ENCODE measurements around the gene CD4.

GRCh38 chr12:6840761-6841515 lies 51.6 kb downstream of the CD4 start, which contains the start of gene GNB3:
- TF ChIP-seq JUND (IDR thresholded peaks at IDR 0.05) (no peak), TAF1 (conservative IDR thresholded peaks at IDR 0.05) (no peak), REST (IDR thresholded peaks at IDR 0.05) (no peak), CTCF (IDR thresholded peaks at IDR 0.05; ENCODE audit: low read depth, low read length, missing input control) (no peak), YY1 (IDR thresholded peaks at IDR 0.05) (no peak), RAD21 (IDR thresholded peaks at IDR 0.05) (no peak), ZBTB33 (IDR thresholded peaks at IDR 0.05) (no peak), EGR1 (IDR thresholded peaks at IDR 0.05; ENCODE audit: low read depth in 2 of 2) (no peak), FOXA1 (IDR thresholded peaks at IDR 0.05) (no peak)
- TF ChIP-seq, protein P1, sequence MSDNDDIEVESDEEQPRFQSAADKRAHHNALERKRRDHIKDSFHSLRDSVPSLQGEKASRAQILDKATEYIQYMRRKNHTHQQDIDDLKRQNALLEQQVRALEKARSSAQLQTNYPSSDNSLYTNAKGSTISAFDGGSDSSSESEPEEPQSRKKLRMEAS (IDR thresholded peaks at IDR 0.05): no peak

All from liver (tissue), 3 donors.